ENCODE measurements around the gene COL4A1. TPM values are rescaled to one million over a fixed set of nuclear protein-coding genes. Genes with fewer than 3 reads are reported as not detected.
A peak's percentile ranks its signal among the peaks of the same experiment; 100 is the strongest.

Gene COL4A1
- total RNA-seq = 347 TPM

DNA sequence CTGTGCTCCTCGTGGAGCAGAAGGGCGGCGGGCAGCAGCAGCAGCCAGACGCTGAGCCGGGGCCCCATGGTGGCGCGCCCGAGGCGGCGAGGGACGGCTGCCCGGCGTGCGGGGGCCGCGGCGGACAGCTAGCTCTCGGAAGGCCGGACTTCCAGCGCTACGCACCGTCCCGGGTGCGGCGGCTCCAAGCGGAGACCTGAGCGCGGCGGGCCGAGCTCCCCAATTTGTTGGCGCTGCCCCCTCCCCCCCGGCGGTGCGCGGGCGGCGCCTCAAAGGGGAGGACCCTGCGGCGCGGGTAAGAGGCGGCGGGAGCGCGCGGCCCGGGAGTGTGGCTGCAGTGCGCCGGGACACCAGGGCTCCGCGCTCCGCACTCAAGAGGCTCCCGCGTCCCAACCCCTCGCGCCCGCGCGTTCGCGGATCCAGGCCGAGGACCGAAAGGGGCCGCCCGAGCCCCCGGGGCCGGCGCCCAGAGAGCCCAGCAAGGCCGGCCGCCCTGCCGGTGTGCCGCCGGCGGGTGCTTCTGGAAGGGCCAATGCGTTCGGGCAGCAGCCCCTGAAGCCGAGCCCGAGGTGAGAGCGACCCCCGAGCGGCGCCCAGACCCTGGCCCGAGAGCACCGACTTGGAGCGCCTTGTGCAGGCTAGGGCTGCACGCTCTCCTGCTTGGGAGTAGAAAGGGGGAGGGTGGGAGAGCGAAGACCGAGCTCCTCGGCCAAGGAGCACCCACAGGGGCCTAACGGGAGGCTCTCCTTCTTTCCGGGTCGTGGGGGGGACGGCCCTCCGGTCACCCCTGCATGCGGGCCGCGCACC, at the start of gene COL4A1, which contains the start of gene COL4A2:
Gene COL4A1 (minus strand): TSS at position 198 of the 807 bp plus-strand sequence. CDS start 130 bp downstream, at position 68.
Gene COL4A2 (plus strand): TSS at position 325 of the 807 bp plus-strand sequence. CDS start 620 bp downstream, outside the sequence.
- peak; percentile 69 for DNase-seq (ENCODE audit: low spot score)

DNA sequence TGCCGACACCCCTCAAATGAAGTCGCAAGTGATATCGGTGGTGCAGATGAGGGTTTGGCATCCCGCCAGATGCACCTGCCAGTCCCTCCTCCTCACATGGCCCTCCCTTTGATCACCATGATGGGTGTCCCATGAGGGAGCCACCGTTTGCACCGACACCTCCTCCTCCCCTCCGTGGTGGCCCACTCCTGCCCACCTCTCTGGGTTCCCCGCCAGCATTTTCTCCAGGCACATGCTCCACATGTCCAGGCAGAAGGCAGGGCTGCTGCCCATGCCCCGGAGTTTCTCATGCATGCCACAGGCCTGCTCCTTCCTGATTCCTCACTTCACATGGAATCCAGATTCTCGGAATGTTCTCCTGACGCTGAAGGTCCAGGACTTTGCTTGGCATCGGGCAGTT, 49.4 kb upstream of the COL4A1 start:
- no peak for DNase-seq (ENCODE audit: low spot score)

GRCh38 chr13:110354715-110355473, 47.9 kb upstream of the COL4A1 start:
- no peak for DNase-seq (ENCODE audit: low spot score)

GRCh38 chr13:110354123-110354627, 47.2 kb upstream of the COL4A1 start:
- no peak for DNase-seq (ENCODE audit: low spot score)

GRCh38 chr13:110353339-110353977, 46.5 kb upstream of the COL4A1 start:
- DNase-seq (ENCODE audit: low spot score) = no peak

DNA sequence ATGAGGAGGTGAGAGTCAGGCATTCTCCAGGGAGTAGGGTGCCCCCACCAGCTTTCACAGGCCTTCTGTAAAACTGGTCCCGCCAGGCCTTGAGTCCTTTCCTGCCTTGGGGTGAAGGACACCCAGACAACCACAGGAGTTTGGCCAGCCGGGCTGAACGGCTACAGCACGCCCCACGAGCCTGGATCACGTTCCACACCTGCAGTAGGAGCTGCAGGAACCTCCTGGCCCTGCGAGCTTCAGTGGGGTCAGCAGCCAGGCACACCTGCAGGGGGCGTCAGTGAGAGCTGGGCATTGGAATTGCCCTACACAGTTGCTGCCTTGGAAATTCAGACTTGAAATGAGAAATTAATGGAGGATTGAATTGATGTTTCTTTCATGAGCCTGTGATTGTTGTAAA, 45.8 kb upstream of the COL4A1 start:
- DNase-seq (ENCODE audit: low spot score) = no peak

DNA sequence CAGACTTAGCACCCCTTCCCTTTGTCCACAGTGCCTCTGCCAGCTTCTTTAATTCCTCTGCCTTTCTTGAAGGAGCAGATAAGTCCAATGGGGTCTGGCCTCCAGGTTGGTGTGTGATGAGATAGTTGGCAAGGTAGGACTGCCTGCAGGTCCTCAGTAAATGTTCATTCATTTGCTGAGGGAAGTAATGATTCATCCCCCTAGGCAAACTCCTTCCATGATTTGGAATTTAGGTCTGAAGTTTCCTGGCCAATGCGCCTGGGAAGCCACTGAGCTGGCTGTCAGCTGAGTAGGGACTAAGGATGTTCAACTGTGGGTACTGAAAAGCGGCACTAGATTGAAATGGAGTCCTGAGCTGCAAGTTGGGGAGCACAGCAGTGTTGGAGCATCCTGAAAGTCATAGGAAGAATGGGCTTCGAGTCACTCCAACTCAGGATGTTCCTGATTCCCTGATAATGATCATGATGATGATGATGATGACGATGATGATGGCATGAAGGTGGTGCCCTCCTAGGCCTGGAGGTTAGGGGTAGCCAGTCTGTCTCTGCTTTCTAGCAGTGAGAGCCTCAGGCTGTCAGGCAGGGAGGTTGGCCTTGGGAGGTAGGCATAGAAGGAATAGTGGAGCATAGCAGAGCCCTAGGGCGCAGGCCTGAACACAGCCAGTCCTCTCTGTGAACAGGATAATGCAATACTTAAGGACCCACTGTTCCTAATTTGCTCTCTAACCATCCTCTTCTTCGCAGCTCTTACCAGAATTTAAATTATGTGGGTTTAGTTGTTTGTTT, 44.9 kb upstream of the COL4A1 start:
- no peak for DNase-seq (ENCODE audit: low spot score)

DNA sequence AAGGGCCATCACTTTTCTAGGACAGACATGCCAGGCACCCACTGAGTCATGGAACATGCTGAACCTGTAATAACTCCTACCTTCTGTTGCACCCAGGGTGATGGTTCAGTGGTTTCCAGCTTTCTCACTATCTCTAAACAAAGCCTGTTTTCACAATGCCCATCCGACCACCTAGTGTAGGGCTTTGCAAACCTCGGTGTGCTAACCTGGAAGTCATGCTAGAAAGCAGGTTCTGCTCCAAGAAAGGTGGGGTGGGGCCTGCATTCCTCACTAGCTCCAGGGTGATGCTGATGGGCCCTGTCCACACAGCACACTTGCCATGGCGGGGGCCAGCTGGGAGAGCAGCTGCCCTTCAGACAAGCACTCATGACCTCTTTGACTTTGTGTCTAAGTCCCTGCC, 43.6 kb upstream of the COL4A1 start:
- DNase-seq (ENCODE audit: low spot score) = no peak

DNA sequence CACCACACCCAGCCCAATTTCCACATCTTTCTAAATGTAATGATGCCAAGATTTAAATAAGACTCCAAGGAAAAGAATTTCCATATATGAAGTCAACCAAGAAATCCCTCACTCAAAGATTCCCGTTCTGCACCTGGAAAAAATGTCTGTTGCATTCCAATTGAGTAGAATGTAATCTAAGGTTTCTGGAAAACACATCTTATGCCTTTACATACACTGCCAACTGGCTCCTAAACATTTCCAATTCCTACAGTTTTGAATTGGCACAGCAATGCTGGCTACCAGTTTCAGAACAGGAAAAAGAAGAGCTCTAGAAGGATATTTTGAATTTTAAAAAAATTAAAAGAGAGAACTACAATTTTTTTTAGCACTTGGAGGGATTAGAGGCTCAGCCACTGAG, 43.1 kb upstream of the COL4A1 start:
- no peak for DNase-seq (ENCODE audit: low spot score)

DNA sequence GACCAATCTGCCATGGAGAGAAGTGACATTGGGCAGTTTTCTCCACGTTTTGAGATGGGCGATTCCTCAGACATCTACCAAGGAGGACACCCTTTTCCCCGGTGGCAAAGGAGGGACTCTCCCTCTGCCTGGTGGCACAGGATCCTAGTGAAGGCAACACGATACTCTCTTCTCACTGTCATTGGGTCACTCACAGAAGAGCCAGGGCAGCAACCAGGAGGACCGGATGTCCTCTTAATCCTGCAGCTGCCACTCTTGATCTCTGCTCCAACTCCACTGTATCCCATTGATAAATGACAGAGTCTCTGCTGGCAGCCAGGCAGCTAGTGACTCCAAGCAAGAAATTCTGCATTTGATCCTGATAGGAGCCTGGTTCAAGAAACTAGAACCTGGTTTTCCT, 42.3 kb upstream of the COL4A1 start:
- no peak for DNase-seq (ENCODE audit: low spot score)

GRCh38 chr13:110348309-110349105, 41.5 kb upstream of the COL4A1 start:
- no peak for DNase-seq (ENCODE audit: low spot score)

DNA sequence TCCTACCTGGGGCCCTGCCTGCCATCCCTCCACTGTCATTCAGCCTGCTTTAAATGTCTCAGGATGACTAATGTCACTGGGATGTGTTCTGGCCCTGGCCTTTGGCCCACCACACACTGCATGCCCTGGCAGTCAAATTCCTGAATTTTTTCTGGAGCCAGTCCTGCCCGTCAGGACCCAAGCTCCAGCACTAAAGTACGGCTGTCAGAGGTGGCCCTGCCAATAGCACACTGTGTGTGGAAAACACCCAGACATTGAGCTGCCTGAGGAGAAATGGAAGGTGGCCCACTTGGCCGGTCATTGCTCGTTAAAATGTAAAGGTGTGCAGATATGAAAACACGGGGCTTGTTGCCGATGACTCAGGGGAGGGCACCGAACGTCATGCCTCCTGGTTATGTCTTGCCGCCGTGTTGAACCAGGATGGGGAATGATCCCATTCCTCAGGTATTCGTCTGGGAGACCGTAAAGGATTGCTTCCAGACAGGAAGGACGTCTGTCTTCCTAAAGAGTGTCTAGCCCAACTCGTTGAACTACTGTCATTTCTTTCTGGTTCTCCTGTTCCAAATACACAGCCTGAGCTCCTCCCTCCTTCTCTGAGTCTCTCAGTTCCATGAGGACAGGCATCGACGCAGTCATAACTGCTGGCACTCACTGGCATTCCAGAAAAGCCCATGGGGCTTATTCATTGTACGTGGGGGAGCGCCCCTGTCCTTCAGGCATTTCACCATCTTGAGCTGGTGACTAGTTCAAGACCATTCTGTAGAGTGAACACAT, 40.8 kb upstream of the COL4A1 start:
- DNase-seq (ENCODE audit: low spot score) = no peak

DNA sequence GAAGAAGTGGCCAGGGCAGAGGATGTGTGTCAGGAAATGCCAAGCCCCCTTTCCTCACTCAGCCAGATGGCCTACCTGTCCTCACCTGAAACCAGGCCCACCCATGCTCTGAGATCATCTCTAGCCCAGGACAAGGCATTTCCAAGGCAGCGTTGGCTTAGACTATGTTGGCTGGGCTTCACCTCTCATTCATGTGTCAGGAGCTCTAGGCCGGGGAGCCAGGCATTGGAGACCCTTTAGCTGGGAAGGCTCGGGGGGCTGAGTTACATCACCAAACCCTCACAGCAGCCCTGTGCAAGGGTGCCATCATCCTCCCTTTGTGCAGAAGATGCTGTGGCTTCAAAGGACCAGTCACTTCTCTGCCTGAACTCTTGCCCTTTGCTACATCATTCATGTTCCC, 40.1 kb upstream of the COL4A1 start:
- DNase-seq (ENCODE audit: low spot score) = no peak

- no peak for DNase-seq (ENCODE audit: low spot score)
These were observed 39.7 kb upstream of the COL4A1 start for GRCh38 chr13:110346661-110347067.

DNA sequence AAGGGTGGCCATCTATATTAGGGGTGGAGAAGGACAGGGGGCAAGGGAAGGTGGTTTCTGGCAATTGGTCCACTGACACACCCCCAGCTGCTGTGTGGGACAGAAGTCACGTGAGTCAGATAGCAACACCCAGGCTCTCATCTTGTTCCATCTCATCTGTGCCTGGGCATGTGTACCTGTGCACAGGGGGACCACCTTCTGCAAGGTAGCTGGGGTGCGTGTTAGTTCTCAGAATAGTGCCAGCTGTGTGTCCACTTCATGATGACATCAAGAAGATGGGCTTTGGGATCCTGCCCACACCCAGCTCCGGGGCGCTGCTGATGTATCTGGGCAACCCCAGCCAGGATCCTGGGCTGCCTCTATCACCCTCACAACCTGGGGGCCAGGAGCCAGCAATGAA, 38.7 kb upstream of the COL4A1 start:
- DNase-seq (ENCODE audit: low spot score) = no peak

GRCh38 chr13:110345266-110345665, 38.3 kb upstream of the COL4A1 start:
- no peak for DNase-seq (ENCODE audit: low spot score)

DNA sequence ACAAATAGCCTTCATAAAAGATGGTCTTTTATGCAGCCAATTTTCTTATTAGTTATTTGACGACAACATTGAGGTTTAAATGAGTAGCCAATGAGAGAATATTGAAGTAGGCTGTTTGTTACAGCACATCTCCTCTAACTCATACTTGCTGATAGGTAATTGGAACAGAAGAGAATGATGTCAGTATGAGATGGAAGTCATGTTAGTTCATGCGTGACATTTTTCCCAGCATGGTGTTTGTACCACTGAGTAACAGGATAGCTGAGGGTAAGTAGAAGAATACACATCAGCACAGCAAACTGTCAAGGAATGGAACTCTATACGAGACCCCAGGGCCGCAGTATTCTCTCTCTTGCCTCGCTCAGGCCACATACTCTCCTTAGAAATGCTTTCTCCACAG, 37.4 kb upstream of the COL4A1 start:
- DNase-seq (ENCODE audit: low spot score) = no peak

GRCh38 chr13:110343241-110343865, 36.4 kb upstream of the COL4A1 start:
- DNase-seq (ENCODE audit: low spot score) = no peak

GRCh38 chr13:110342474-110342873, 35.5 kb upstream of the COL4A1 start:
- no peak for DNase-seq (ENCODE audit: low spot score)
